Neural progenitor cell (in vitro differentiated cells): Measurements from ENCODE around the gene RNF40. TPM values are rescaled to one million over a fixed set of nuclear protein-coding genes. Genes with fewer than 3 reads are reported as not detected.

Experiments used
- DNase-seq: peaks from one replicate; pipeline ENCODE4 v3.0.0-alpha.2; 2016; ENCODE audit warnings: low spot score
- H2AFZ ChIP-seq: fragments of 200-600 bp; sonication (generic); replicated peaks from 2 replicates; pipeline ENCODE4 v1.6.1; 2016; ENCODE audit warnings: antibody characterized with exemption
- H3F3A ChIP-seq: fragments of 200-600 bp; sonication (generic); 2 replicates; pipeline ENCODE4 v1.6.1; 2016; ENCODE audit warnings: antibody characterized with exemption, low read depth
- H3K27ac ChIP-seq: fragments of 200-600 bp; sonication (generic); 2 replicates; pipeline ENCODE4 v1.5.1; 2016; ENCODE audit warnings: mild to moderate bottlenecking
- H3K27me3 ChIP-seq: fragments of 200-600 bp; sonication (generic); 2 replicates; pipeline ENCODE4 v1.6.1; 2016; ENCODE audit warnings: mild to moderate bottlenecking, moderate library complexity
- H3K36me3 ChIP-seq: fragments of 200-600 bp; sonication (generic); 2 replicates; pipeline ENCODE4 v1.5.1; 2016
- H3K4me1 ChIP-seq: fragments of 200-600 bp; sonication (generic); 2 replicates; pipeline ENCODE4 v1.6.1; 2016; ENCODE audit warnings: mixed run types
- H3K4me2 ChIP-seq: fragments of 200-600 bp; sonication (generic); 2 replicates; pipeline ENCODE4 v1.6.1; 2016
- H3K4me3 ChIP-seq: fragments of 200-600 bp; sonication (generic); 2 replicates; pipeline ENCODE4 v1.5.1; 2016
- H3K79me2 ChIP-seq: fragments of 200-600 bp; sonication (generic); 2 replicates; pipeline ENCODE4 v1.6.1; 2016; ENCODE audit warnings: low read depth
- H3K9ac ChIP-seq: fragments of 200-600 bp; sonication (generic); 2 replicates; pipeline ENCODE4 v1.6.1; 2016
- H3K9me3 ChIP-seq: fragments of 200-600 bp; sonication (generic); 2 replicates; pipeline ENCODE4 v1.5.1; 2016; ENCODE audit warnings: low read depth
- H4K20me1 ChIP-seq: fragments of 200-600 bp; sonication (generic); 2 replicates; pipeline ENCODE4 v1.6.1; 2016; ENCODE audit warnings: low read depth
- H3K27ac Mint-ChIP-seq: 3 replicates; pipeline ENCODE4 v1.8.0; 2021; ENCODE audit warnings: mixed read lengths
- H3K27me3 Mint-ChIP-seq: 2 replicates; pipeline ENCODE4 v1.8.0; 2022; ENCODE audit warnings: low read depth, mild to moderate bottlenecking, inconsistent platforms, moderate library complexity, mixed read lengths; ENCODE audit not compliant: insufficient read depth
- H3K36me3 Mint-ChIP-seq: 3 replicates; pipeline ENCODE4 v1.8.0; 2021; ENCODE audit warnings: mixed read lengths
- H3K4me1 Mint-ChIP-seq: 3 replicates; pipeline ENCODE4 v1.8.0; 2021; ENCODE audit warnings: mixed read lengths
- H3K4me3 Mint-ChIP-seq: 3 replicates; pipeline ENCODE4 v1.8.0; 2021; ENCODE audit warnings: mild to moderate bottlenecking, moderate library complexity, mixed read lengths
- H3K9me3 Mint-ChIP-seq: 3 replicates; pipeline ENCODE4 v1.8.0; 2020; ENCODE audit warnings: mixed read lengths
- EZH2 ChIP-seq: fragments of 200-600 bp; sonication (generic); IDR thresholded peaks from 2 replicates; pipeline ENCODE4 v1.6.1; 2017; ENCODE audit warnings: antibody characterized with exemption, mild to moderate bottlenecking, moderate library complexity
- EZH2phosphoT487 ChIP-seq: fragments of 200-600 bp; sonication (generic); IDR thresholded peaks from 2 replicates; pipeline ENCODE4 v1.6.1; 2017; ENCODE audit warnings: antibody characterized with exemption
- total RNA-seq: library from RNA; depleted of rRNA; stranded (reverse); fragments of >200 nt; gene quantifications from 2 replicates; pipeline ENCODE4 v1.2.3, GENCODE V29; 2015; ENCODE audit warnings: low replicate concordance
- TF ChIP-seq, protein P1 (sequence below): fragments of 200-600 bp; sonication (generic); IDR thresholded peaks from 2 replicates; pipeline ENCODE4 v1.5.1; 2017; ENCODE audit warnings: antibody characterized with exemption, mild to moderate bottlenecking

Gene RNF40
- total RNA-seq, 1 donor from 2014 or later: 45.6 TPM

DNA sequence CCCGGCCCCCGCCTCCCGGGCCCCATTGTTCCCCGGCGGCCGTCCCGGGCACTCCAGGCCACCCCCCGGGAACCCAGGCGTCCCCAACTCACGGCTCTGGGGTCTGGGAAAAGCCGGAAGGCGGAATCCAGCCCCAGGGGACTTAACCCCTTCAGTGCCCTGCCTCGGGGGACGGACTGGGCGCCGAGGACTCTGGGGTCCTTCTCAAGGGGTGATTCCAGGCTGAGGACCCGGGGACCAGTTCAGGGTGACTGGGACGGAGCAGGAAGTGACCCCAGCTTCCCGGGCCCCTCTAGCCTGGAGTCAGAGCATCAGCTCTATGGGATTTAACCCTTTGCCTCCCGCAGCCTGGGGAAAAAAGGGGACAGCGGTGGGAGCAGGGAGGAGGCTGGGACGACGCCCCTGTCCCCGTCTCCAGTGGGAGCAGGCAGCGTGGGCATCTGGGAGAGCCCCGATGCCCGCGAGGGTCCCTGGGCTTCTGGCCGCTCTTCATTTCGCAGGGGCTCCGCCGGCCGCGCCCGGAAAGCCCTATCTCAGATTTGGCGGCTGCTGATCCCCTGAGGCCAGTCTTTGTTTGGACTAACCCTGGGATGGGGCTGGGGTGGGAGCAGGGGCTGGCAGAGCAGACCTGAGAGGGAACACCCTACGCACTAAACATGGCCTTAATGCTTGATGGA is 25.0 kb downstream of the RNF40 start, which contains the start of gene ZNF629:
Gene ZNF629 (minus strand): TSS at position 270 of the 677 bp plus-strand sequence. CDS start 2,723 bp downstream, outside the sequence.
- Mint-ChIP-seq H3K36me3 (peaks cover 8% of the 10 kb centered on the region), H3K4me1 (peaks cover 14% of the 10 kb centered on the region), H3K9me3 (no peaks in the 10 kb centered on the region), H3K4me3 (peak within 1 kb of the TSS; percentile 93), H3K27ac (peak within 1 kb of the TSS; percentile 96), H3K27me3 (peaks cover 12% of the 10 kb centered on the region)
- peak; percentile 90 for DNase-seq
- peak within 1 kb of the TSS; percentile 93 for H3K4me2 ChIP-seq
- no peaks in the 10 kb centered on the region for H3K27me3 ChIP-seq
- H3K9me3 ChIP-seq: no peaks in the 10 kb centered on the region
- H3K9ac ChIP-seq: peak within 1 kb of the TSS; percentile 81
- H3K27ac ChIP-seq: peak within 1 kb of the TSS; percentile 86
- no peak for TF ChIP-seq EZH2
- TF ChIP-seq, protein P1, sequence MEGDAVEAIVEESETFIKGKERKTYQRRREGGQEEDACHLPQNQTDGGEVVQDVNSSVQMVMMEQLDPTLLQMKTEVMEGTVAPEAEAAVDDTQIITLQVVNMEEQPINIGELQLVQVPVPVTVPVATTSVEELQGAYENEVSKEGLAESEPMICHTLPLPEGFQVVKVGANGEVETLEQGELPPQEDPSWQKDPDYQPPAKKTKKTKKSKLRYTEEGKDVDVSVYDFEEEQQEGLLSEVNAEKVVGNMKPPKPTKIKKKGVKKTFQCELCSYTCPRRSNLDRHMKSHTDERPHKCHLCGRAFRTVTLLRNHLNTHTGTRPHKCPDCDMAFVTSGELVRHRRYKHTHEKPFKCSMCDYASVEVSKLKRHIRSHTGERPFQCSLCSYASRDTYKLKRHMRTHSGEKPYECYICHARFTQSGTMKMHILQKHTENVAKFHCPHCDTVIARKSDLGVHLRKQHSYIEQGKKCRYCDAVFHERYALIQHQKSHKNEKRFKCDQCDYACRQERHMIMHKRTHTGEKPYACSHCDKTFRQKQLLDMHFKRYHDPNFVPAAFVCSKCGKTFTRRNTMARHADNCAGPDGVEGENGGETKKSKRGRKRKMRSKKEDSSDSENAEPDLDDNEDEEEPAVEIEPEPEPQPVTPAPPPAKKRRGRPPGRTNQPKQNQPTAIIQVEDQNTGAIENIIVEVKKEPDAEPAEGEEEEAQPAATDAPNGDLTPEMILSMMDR: no peak
- TF ChIP-seq EZH2phosphoT487: no peak
- H3F3A ChIP-seq: peaks cover 14% of the 10 kb centered on the region
- H2AFZ ChIP-seq: peak within 1 kb of the TSS; percentile 87
- no peaks in the 10 kb centered on the region for H3K36me3 ChIP-seq
- H3K79me2 ChIP-seq: peaks cover 29% of the 10 kb centered on the region
- peaks cover 19% of the 10 kb centered on the region for H4K20me1 ChIP-seq
- H3K4me1 ChIP-seq: peaks cover 5% of the 10 kb centered on the region
- H3K4me3 ChIP-seq: peak within 1 kb of the TSS; percentile 99

DNA sequence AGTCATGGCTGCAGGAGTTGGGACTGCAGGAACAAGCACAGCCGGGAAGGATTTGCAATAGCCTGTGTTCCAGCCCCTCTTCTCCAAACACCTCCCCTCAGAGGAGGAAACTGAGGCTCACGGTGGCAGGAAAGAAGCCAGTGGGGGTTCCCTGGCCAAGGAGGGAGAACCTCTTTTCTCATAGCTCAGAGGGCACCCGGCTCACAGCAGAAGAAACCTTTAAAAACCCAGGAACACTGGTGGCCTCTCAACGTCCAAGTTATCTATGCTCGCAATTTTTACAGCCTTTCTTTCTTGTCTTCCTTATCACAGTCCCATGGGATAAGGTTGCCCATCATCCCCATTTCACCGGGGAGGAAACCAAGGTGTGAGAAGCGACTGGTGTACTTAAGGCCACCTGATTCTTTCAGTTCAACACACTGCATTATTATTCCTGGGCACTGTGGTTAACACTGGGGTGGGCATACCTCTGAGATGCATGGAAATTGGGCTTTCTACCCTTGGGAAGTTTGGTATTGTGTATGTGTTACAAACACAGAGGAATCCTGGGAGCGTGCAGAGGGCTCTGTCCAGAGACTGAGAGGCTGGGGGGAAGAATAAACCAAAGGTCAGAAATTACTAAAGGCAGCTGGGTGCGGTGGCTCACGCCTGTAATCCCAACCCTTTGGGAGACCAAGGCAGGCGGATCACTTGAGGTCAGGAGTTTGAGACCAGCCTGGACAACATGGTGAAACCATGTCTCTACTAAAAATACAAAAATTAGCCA is 25.7 kb downstream of the RNF40 start:
- H3K27ac Mint-ChIP-seq: peak overlapping the region; percentile 67
- no peak for DNase-seq

DNA sequence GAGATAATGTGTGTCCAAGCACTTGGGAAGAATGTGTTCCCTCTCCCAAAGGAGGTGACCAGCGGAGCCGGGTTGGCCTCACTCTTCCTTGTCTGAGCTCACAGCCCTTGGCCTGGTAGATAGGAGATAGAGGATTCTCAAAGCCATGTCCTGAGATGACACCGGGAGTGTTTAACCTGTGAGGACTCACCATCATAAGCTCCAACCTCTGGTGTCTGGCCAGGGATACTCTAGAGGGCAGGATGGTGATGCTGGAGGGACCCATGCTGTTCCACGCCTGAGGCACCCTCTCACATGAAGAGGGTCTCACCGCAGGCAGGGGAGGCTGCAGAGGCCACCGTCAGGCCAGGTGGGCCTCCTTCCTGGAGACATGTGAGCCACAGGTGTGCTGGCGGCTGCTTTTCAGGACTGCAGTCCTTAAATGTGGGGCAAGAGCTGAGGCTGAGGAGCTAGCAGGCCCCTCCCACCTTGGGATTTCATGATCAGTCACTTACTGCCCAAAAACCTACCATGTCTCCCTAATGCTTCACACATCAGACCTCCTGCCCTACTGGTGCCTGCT is 31.5 kb downstream of the RNF40 start:
- no peaks in the 10 kb centered on the region for H3K36me3 Mint-ChIP-seq
- Histone ChIP-seq H3K79me2 (no peaks in the 10 kb centered on the region), H4K20me1 (no peaks in the 10 kb centered on the region), H3K9ac (no peak overlapping the region), H2AFZ (no peak overlapping the region), H3K27ac (no peak overlapping the region), H3K9me3 (no peaks in the 10 kb centered on the region), H3K36me3 (no peaks in the 10 kb centered on the region), H3K4me2 (no peak overlapping the region), H3K4me1 (no peaks in the 10 kb centered on the region), H3F3A (peaks cover 4% of the 10 kb centered on the region), H3K27me3 (no peaks in the 10 kb centered on the region), H3K4me3 (no peak overlapping the region)
- TF ChIP-seq, protein P1: no peak
- no peak for TF ChIP-seq EZH2phosphoT487
- no peak for TF ChIP-seq EZH2
- DNase-seq: no peak
- peaks cover 8% of the 10 kb centered on the region for H3K27me3 Mint-ChIP-seq
- no peaks in the 10 kb centered on the region for H3K4me1 Mint-ChIP-seq
- H3K9me3 Mint-ChIP-seq: no peaks in the 10 kb centered on the region
- H3K27ac Mint-ChIP-seq: no peak overlapping the region
- H3K4me3 Mint-ChIP-seq: no peak overlapping the region

More for the DNA sequence above, 25.7 kb downstream of the RNF40 start:
- Histone ChIP-seq H4K20me1 (peaks cover 19% of the 10 kb centered on the region), H3K4me1 (peaks cover 5% of the 10 kb centered on the region), H3K79me2 (peaks cover 29% of the 10 kb centered on the region), H3K27ac (no peak overlapping the region), H3K27me3 (no peaks in the 10 kb centered on the region), H3K4me2 (peak overlapping the region; percentile 93), H3K9ac (peak overlapping the region; percentile 81), H2AFZ (peak overlapping the region; percentile 87), H3K36me3 (no peaks in the 10 kb centered on the region), H3K9me3 (no peaks in the 10 kb centered on the region), H3F3A (peaks cover 14% of the 10 kb centered on the region), H3K4me3 (peak overlapping the region; percentile 99)
- H3K4me1 Mint-ChIP-seq: peaks cover 14% of the 10 kb centered on the region
- H3K27me3 Mint-ChIP-seq: peaks cover 14% of the 10 kb centered on the region
- H3K36me3 Mint-ChIP-seq: peaks cover 7% of the 10 kb centered on the region
- H3K9me3 Mint-ChIP-seq: no peaks in the 10 kb centered on the region
- TF ChIP-seq, protein P1: no peak
- TF ChIP-seq EZH2 (no peak), EZH2phosphoT487 (no peak)
- H3K4me3 Mint-ChIP-seq: peak overlapping the region; percentile 93
